ENCODE results near the gene OTOGL. TPM values are rescaled to one million over a fixed set of nuclear protein-coding genes. Genes with fewer than 3 reads are reported as not detected.

OTOGL gene
- total and polyA plus RNA-seq, 2 experiments from 2014 or later: 6.4 to 15.0 TPM

DNA sequence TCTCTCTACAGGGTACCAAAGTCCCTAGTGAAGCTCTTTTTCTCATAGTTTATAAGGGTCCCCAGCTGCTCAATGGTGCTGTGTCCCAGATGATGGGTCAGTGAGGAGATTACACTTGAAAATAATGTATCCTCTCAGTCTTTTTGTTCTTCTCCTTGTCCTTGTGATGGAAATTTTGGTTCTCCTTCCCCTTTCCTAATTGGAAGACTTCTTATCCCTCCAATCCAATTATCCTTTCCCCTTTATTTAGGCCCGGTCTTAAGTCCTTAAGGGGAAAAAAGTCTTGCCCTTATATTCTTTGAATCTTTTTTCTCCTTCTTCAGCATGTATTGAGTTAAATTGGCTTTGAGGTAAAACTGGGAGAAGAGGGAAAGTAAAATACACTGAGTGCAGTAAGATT, 218.6 kb downstream of the OTOGL start:
- no peak overlapping the region for H3K4me3 ChIP-seq
- H3K27ac ChIP-seq: no peak overlapping the region
- DNase-seq (ENCODE audit: low read depth in 1 of 2, low spot score in 1 of 2): no peak
- TF ChIP-seq, protein P1, sequence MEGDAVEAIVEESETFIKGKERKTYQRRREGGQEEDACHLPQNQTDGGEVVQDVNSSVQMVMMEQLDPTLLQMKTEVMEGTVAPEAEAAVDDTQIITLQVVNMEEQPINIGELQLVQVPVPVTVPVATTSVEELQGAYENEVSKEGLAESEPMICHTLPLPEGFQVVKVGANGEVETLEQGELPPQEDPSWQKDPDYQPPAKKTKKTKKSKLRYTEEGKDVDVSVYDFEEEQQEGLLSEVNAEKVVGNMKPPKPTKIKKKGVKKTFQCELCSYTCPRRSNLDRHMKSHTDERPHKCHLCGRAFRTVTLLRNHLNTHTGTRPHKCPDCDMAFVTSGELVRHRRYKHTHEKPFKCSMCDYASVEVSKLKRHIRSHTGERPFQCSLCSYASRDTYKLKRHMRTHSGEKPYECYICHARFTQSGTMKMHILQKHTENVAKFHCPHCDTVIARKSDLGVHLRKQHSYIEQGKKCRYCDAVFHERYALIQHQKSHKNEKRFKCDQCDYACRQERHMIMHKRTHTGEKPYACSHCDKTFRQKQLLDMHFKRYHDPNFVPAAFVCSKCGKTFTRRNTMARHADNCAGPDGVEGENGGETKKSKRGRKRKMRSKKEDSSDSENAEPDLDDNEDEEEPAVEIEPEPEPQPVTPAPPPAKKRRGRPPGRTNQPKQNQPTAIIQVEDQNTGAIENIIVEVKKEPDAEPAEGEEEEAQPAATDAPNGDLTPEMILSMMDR (IDR thresholded peaks at IDR 0.05; ENCODE audit: low read depth, low read length): no peak
- no peaks in the 10 kb centered on the region for H3K27me3 ChIP-seq
- no peaks in the 10 kb centered on the region for H3K4me1 ChIP-seq (ENCODE audit: low read depth)
- H3K9me3 ChIP-seq (ENCODE audit: low read depth): no peaks in the 10 kb centered on the region
- H3K36me3 ChIP-seq: peaks cover 4% of the 10 kb centered on the region

DNA sequence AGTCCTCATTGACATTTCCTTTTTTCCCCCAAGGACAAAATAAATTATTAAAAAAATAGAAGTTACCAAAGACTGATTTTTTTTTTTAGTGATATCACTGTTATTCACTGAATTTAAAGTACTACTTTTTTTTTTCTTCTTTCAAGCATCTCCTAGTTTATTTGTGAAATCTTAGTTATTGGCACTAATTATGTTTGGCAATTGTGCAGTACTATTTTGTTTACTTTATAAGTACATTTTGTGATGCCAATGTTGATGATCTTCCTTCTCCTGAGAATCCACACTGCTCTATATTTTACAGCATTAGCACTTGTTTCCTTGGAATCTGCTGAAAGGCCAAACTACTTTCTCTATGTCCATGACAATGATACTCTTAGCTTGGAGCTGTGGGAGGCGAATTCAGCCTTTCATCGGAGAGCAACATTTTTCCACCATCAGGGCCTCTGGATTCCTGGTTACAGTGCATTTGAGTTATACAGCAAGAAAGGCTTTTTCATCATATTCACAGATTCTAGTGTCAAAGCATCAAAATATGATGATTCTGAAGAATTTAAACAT, 220.9 kb downstream of the OTOGL start:
- no peaks in the 10 kb centered on the region for H3K4me1 ChIP-seq (ENCODE audit: low read depth)
- no peak for DNase-seq (ENCODE audit: low read depth in 1 of 2, low spot score in 1 of 2)

DNA sequence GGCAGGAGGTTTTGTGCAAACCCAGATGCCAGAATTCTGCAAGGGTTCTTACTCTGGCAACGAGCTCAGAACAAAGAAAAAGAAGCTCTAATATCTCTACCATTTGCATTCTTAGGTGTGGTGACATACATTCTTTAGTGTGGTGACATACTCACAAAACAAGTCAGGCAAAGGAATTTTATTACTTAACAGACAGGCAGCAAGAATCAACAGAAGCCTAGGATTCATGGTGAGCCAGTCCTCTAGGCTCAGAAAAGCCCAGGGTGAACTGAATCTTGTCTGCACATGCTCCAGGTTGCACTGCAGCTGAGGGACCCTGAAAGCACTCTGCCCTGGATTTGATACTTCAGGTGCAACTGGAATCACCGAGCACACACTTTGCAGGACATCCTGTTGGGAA, 222.3 kb downstream of the OTOGL start:
- H3K4me1 ChIP-seq (ENCODE audit: low read depth): peaks cover under 1% of the 10 kb centered on the region
- H3K4me3 ChIP-seq: no peak overlapping the region
- H3K27me3 ChIP-seq: no peaks in the 10 kb centered on the region
- no peaks in the 10 kb centered on the region for H3K9me3 ChIP-seq (ENCODE audit: low read depth)
- no peak overlapping the region for H3K27ac ChIP-seq
- H3K36me3 ChIP-seq: peaks cover 4% of the 10 kb centered on the region
- DNase-seq (ENCODE audit: low read depth in 1 of 2, low spot score in 1 of 2): peak in 1 of 2 donors; percentile 2
- TF ChIP-seq, protein P1 (IDR thresholded peaks at IDR 0.05; ENCODE audit: low read depth, low read length): no peak

More for the DNA sequence above, 220.9 kb downstream of the OTOGL start:
- no peak overlapping the region for H3K27ac ChIP-seq
- H3K27me3 ChIP-seq: no peaks in the 10 kb centered on the region
- H3K9me3 ChIP-seq (ENCODE audit: low read depth): no peaks in the 10 kb centered on the region
- TF ChIP-seq, protein P1 (IDR thresholded peaks at IDR 0.05; ENCODE audit: low read depth, low read length): no peak
- H3K36me3 ChIP-seq: peaks cover 4% of the 10 kb centered on the region
- H3K4me3 ChIP-seq: no peak overlapping the region

DNA sequence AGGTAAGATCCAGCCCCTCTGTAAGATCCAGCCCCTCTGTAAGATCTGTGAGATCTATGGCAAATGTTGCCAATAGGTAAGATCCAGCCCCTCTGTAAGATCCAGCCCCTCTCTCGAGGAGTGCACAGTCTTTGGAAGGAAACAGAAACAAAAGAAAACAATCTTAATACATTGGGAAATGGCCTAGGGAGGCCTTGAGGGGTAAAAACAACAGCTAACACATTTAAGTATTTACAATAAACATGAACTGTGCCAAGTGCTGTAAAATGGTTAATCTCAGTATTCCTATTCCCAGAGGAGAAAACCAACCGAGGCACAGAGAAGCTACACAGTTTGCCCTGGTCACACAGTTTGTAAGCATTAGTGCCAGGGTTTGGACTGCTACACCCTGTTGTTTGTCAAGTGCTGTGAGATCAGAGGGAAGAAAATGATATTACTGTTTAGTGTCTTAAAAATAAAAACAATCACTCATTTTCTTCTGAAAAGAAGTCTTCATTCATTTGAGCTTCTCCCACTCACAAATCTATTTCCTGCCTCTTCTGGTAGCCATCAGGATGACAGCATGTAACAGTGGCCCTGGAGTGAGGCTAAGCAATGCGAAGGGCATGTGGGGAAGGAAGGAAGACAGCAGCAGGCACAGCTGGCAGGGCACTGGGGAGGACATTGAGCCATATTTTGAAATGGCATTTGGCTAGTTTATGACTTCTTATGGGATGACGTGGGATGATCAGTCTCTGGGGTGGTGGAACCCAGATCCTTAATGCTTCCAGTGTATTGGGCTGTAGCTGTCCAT, 226.0 kb downstream of the OTOGL start:
- TF ChIP-seq, protein P1 (IDR thresholded peaks at IDR 0.05; ENCODE audit: low read depth, low read length): no peak
- peak; percentile 6 to 27 for DNase-seq (ENCODE audit: low read depth in 1 of 2, low spot score in 1 of 2)
- Histone ChIP-seq H3K36me3 (peaks cover 1% of the 10 kb centered on the region), H3K4me3 (no peak overlapping the region), H3K4me1 (ENCODE audit: low read depth) (peaks cover 7% of the 10 kb centered on the region), H3K27ac (no peak overlapping the region), H3K9me3 (ENCODE audit: low read depth) (no peaks in the 10 kb centered on the region), H3K27me3 (no peaks in the 10 kb centered on the region)

DNA sequence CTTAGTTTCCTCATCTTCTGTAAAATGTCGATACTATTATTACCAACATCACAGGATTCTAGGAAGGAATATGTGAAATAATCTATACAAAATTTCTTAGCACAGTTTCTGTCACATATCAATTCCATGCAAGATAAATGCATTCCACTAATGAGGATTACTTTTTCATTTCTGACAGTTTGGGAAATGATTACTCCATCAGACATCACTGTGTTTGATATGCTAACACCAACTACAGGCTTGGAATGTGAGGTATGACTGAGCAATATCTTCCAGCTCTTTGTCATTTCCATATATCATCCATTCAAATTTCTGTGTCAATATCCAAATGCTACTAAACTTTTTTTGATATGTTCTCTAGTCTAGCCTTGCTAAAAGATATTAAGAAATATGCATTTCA, 233.5 kb downstream of the OTOGL start:
- peaks cover 17% of the 10 kb centered on the region for H3K36me3 ChIP-seq
- H3K27ac ChIP-seq: no peak overlapping the region
- no peak overlapping the region for H3K4me3 ChIP-seq
- H3K27me3 ChIP-seq: no peaks in the 10 kb centered on the region
- TF ChIP-seq, protein P1 (IDR thresholded peaks at IDR 0.05; ENCODE audit: low read depth, low read length): no peak
- no peaks in the 10 kb centered on the region for H3K9me3 ChIP-seq (ENCODE audit: low read depth)
- DNase-seq (ENCODE audit: low read depth in 1 of 2, low spot score in 1 of 2): no peak
- H3K4me1 ChIP-seq (ENCODE audit: low read depth): no peaks in the 10 kb centered on the region

All from cardiac muscle cell (in vitro differentiated cells and primary cell).